ENCODE measurements around the gene SERINC4. TPM values are rescaled to one million over a fixed set of nuclear protein-coding genes. Genes with fewer than 3 reads are reported as not detected.
"Not testable (repeated sequence)": the region's sequence is repeated elsewhere in the genome, so short reads cannot be mapped to it uniquely, and the experiment has no call there.

SERINC4 gene
- total RNA-seq, 2 experiments from 2014 or later = 0.15 to 0.18 TPM

DNA sequence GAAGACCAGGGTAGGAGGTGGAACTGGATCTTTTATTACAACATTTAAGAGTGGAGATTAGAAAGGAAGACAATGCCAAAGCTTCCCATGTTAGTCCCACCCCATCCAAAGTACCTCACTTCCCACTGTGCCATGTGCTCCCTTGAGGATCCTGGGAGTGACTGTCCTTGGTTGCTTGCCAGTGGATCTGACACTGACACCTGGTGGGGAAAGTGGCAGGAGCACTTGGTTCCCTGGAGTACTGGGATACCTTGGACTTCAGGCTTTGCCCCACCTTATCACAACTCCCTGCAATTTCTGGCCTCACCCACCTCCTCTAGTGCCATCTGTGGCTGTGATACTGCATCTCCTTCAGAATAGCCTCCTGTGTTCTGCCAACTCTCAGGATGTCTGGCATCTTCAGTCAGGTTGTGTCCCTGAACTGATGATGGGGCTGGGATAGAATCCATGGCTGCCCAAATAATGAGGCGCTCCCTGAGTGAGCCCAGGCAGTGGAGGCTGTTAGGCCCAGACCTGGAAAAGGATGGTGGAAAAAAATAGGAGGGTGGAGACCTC is 24.5 kb downstream of the SERINC4 start:
- no peak overlapping the region for H3K4me3 Mint-ChIP-seq
- DNase-seq = no peak
- ChIA-PET CTCF (interaction anchor here (1.7 kb wide), 1 partner anchor 11 kb away, joined by 10 read pairs; no protein-coding TSS in a partner anchor), POLR2A (interaction anchor here (0.6 to 5.0 kb wide), 7 partner anchors 10 to 25 kb away, joined by 3 to 45 read pairs (median 5); partner anchors contain the start of genes HYPK, SERF2 and SERINC4)
- no peaks in the 10 kb centered on the region for H3K9me3 Mint-ChIP-seq
- no peak overlapping the region for H3K27ac Mint-ChIP-seq
- peaks cover 18% of the 10 kb centered on the region for H3K4me1 Mint-ChIP-seq
- H3K27me3 Mint-ChIP-seq = peaks cover 13% of the 10 kb centered on the region
- peaks cover 30% of the 10 kb centered on the region for H3K36me3 Mint-ChIP-seq (ENCODE audit: low read depth)

DNA sequence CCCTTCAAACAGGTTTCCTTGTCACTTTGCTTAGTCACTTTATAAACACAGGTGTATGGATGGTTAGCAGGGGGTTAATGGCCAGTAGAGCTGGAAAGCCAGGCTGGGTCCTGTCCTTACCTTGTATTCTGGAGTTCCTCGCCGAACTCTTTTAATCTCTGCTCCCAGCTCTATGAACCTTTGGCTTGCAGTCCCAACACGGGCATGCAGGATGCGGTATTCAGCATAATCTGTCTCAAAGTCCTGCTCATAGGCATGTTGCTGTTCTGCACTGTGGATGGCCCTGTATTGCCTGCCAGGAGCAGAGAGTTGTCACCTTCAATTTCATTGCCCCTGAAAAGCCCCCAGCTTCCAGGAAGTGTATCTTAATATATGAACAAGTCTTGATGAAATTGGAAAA is 26.0 kb downstream of the SERINC4 start:
- ChIA-PET CTCF (interaction anchor here (0.6 kb wide), 1 partner anchor 12 kb away, joined by 3 read pairs; no protein-coding TSS in a partner anchor), POLR2A (interaction anchor here (0.5 to 1.5 kb wide), 5 partner anchors 18 to 44 kb away, joined by 3 to 4 read pairs (median 3); partner anchors contain the start of genes HYPK and SERF2)
- DNase-seq = no peak
- H3K27ac Mint-ChIP-seq = no peak overlapping the region
- peaks cover 7% of the 10 kb centered on the region for H3K27me3 Mint-ChIP-seq
- no peaks in the 10 kb centered on the region for H3K9me3 Mint-ChIP-seq
- H3K4me1 Mint-ChIP-seq = peaks cover 16% of the 10 kb centered on the region
- no peak overlapping the region for H3K4me3 Mint-ChIP-seq
- H3K36me3 Mint-ChIP-seq (ENCODE audit: low read depth) = peaks cover 41% of the 10 kb centered on the region

DNA sequence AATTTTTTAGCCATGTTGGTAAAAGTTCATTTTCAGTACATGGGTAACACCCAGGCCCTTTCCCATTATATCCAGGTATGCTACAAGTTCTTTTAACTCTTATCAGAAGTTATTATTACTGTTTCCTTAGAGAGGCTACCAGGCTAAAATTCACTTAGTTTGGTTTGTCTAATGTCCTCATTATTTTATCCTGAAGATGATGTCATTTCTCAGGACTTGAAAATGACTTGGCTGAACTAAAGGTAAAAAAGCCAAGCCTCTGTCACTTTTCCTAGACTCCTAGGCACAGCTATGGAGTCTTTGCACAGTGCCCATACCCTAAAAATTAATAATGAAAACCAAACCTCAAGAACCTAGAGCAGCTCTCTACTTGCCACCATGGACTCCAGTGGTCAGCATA is 27.4 kb downstream of the SERINC4 start:
- ChIA-PET CTCF (no interaction called here), POLR2A (interaction anchor here (1.1 to 1.4 kb wide), 2 partner anchors 19 to 27 kb away, joined by 3 read pairs; partner anchors contain the start of gene SERF2)
- DNase-seq = no peak
- H3K9me3 Mint-ChIP-seq = no peaks in the 10 kb centered on the region
- H3K4me3 Mint-ChIP-seq = no peak overlapping the region
- no peak overlapping the region for H3K27ac Mint-ChIP-seq
- H3K36me3 Mint-ChIP-seq (ENCODE audit: low read depth) = peaks cover 51% of the 10 kb centered on the region
- no peaks in the 10 kb centered on the region for H3K27me3 Mint-ChIP-seq
- H3K4me1 Mint-ChIP-seq = peaks cover 10% of the 10 kb centered on the region

DNA sequence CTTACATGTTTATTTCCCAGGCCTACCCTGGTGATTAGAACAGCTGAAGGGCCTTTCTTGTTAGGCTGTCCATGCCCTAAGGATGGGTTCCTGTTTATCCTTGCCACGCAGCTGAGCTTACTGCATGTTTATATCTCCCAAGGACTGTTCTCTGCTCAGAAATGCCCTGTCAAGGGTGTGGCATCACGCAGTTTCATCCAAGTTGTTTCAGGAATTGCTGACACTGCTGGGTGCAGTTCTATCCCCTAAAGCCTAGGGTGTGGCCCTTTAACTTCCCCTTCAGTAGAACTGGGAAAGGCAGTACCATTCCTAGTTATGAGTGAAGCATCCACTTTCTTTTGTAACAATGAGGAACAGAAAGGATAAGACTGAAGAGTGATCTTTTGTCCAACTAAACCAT is 28.2 kb downstream of the SERINC4 start:
- Mint-ChIP-seq H3K36me3 (ENCODE audit: low read depth) (peaks cover 53% of the 10 kb centered on the region), H3K9me3 (no peaks in the 10 kb centered on the region), H3K27me3 (no peaks in the 10 kb centered on the region), H3K4me3 (no peak overlapping the region), H3K4me1 (peaks cover 3% of the 10 kb centered on the region), H3K27ac (no peak overlapping the region)
- ChIA-PET POLR2A (interaction anchor here (1.1 to 1.4 kb wide), 2 partner anchors 18 to 26 kb away, joined by 3 to 4 read pairs; no protein-coding TSS in a partner anchor), CTCF (interaction anchor here (0.6 to 1.2 kb wide), 3 partner anchors 18 to 961 kb away, joined by 3 read pairs; no protein-coding TSS in a partner anchor)
- DNase-seq = no peak

DNA sequence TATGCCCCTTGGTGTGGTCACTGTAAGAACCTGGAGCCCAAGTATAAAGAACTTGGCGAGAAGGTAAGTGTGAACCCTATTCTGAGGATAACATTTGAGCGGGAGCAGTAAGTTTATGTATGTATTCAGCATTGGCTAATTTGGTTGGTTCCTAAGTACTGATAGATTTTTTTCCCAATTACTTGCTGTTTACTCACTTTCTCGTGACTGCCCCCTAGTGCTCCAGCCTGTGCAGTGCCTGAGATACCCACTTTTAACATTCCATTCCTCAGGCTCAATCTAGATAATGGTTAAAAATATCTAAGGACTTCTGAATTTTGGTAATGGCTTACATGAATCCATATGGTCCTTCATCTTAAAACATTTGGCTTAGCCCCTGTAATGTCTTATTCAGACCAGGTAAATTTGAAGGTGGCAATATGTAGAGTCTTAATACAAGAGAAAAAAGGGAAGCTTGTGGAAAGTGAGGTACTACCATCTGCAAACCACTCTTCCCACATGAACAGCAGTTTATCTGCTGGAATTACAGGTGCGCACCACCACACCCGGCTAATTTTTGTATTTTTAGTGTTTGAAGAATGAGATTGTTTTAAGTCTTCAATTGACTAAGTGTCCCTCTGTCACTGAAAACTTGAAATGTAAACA is 30.3 kb downstream of the SERINC4 start:
- peak; percentile 59 for DNase-seq
- H3K36me3 Mint-ChIP-seq (ENCODE audit: low read depth) = peaks cover 70% of the 10 kb centered on the region
- no peak overlapping the region for H3K4me3 Mint-ChIP-seq
- POLR2A ChIA-PET = interaction anchor here (0.8 kb wide), 1 partner anchor 23 kb away, joined by 3 read pairs; no protein-coding TSS in a partner anchor
- no peaks in the 10 kb centered on the region for H3K27me3 Mint-ChIP-seq
- H3K9me3 Mint-ChIP-seq = no peaks in the 10 kb centered on the region
- H3K4me1 Mint-ChIP-seq = peaks cover 1% of the 10 kb centered on the region
- H3K27ac Mint-ChIP-seq = no peak overlapping the region
- CTCF ChIA-PET = interaction anchor here (1.0 to 1.6 kb wide), 9 partner anchors 14 to 329 kb away, joined by 3 to 5 read pairs (median 4); partner anchors contain the start of genes HYPK and PDIA3

DNA sequence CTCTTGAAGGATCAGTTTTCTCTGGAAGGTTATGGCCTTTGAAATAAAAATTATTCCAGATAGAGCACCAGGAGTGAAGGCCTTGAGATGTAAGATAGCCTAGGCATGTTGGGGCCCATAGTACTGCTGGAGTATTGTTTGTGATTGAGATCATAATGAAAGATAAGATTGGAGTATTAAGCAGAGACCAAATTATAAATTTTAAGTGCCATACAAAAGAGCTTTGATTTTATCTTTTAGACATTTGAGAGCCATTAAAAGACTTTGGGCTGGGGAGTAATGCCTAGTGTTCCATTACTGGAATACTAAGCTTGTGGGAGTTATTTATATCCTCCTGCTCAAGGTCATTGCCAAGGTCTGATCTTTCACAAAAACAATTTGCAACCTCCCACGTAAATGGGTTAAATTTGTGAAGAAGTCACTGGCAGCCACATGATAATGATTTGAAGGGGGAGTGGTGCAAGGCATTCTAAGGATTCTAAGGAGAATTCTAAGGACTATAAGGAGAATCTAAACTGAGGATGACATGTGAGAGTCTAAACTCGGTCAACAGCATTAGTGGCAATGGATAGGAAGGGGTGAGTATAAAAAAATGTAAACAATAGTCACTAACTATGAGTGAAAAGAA is 36.1 kb downstream of the SERINC4 start:
- Mint-ChIP-seq H3K36me3 (ENCODE audit: low read depth) (peaks cover 65% of the 10 kb centered on the region), H3K27me3 (no peaks in the 10 kb centered on the region), H3K27ac (no peak overlapping the region), H3K4me3 (no peak overlapping the region), H3K4me1 (no peaks in the 10 kb centered on the region), H3K9me3 (no peaks in the 10 kb centered on the region)
- POLR2A ChIA-PET = interaction anchor here (1.6 kb wide), 1 partner anchor 13 kb away, joined by 7 read pairs; the partner anchor contains the start of gene ELL3
- DNase-seq = no peak
- CTCF ChIA-PET = no interaction called here

DNA sequence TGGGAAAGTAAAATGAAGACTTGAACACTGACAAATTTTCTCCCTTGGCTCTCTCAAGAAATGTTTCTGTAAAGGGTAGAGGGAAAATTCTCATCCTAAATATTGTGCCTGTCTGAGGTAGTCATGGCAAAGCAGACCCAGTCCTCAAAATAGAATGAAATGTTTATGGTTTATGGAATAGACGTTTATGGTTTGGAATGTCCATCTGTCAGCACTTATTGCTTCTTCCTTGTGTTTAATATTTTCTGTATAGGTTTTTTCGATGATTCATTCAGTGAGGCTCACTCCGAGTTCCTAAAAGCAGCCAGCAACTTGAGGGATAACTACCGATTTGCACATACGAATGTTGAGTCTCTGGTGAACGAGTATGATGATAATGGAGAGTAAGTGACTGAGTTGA is 37.2 kb downstream of the SERINC4 start:
- no peak for DNase-seq
- no peak overlapping the region for H3K4me3 Mint-ChIP-seq
- H3K4me1 Mint-ChIP-seq = no peaks in the 10 kb centered on the region
- POLR2A ChIA-PET = no interaction called here
- H3K9me3 Mint-ChIP-seq = no peaks in the 10 kb centered on the region
- H3K27me3 Mint-ChIP-seq = no peaks in the 10 kb centered on the region
- CTCF ChIA-PET = no interaction called here
- H3K27ac Mint-ChIP-seq = no peak overlapping the region
- peaks cover 62% of the 10 kb centered on the region for H3K36me3 Mint-ChIP-seq (ENCODE audit: low read depth)

DNA sequence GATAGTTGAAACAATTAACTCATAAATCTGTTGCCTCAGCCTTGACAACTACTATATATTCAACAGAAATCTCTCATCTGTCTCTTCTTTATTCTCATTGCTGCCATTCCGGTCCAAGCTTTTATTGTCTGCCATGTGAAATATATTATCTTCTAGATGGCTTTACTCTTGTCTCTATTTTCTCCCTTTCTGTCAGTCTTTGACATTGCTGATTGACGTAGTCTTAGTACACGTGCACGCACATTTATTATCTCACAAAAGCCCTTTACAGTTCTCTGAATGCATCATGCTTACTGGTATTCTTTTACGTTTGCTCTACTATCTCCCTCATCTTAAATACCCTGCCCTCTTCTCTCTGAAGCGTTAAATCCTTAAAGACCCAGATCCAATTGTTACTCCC is 48.1 kb downstream of the SERINC4 start:
- H3K27me3 Mint-ChIP-seq = no peaks in the 10 kb centered on the region
- peaks cover 54% of the 10 kb centered on the region for H3K36me3 Mint-ChIP-seq (ENCODE audit: low read depth)
- ChIA-PET POLR2A (no interaction called here), CTCF (interaction anchor here (1.3 kb wide), 1 partner anchor 25 kb away, joined by 4 read pairs; the partner anchor contains the start of gene ELL3)
- no peak overlapping the region for H3K4me3 Mint-ChIP-seq
- DNase-seq = no peak
- no peaks in the 10 kb centered on the region for H3K9me3 Mint-ChIP-seq
- peak overlapping the region; percentile 4 for H3K27ac Mint-ChIP-seq
- H3K4me1 Mint-ChIP-seq = peaks cover 40% of the 10 kb centered on the region

DNA sequence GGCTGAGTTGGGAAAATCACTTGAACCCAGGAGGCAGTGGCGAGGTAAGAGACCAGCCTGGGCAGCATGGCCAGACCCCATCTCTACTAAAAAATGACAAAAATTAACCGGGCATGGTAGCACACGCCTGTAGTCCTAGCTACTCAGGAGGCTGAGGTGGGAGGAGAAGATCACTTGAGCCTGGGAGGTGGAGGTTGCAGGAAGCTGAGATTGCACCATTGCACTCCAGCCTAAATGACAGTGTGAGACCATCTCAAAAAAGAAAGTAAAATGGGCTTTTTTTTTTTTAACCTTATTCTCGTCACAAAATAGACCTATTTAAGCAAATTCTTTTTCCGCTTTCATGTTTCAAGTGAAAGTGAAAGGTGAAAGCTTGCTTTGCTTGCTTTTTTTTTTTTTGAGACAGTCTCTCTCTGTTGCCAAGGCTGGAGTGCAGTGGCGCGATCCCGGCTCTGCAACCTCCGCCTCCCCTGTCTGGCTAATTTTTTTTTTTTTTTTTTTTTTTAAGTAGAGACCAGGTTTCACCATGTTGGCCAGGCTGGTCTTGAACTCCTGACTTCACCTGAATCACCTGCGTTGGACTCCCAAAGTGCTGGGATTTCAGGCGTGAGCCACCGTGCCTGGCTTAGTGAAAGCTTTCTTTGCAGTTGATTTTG is 50.2 kb downstream of the SERINC4 start:
- Mint-ChIP-seq H3K27me3 (no peaks in the 10 kb centered on the region), H3K27ac (peak overlapping the region; percentile 83), H3K9me3 (no peaks in the 10 kb centered on the region), H3K4me1 (peaks cover 43% of the 10 kb centered on the region), H3K4me3 (peak overlapping the region; percentile 56), H3K36me3 (ENCODE audit: low read depth) (peaks cover 40% of the 10 kb centered on the region)
- ChIA-PET POLR2A (interaction anchor here (0.6 to 2.3 kb wide), 7 partner anchors 24 to 783 kb away, joined by 3 to 16 read pairs (median 4); partner anchors contain the start of genes ELL3, HYPK, MFAP1 and SERINC4), CTCF (interaction anchor here (0.6 to 0.8 kb wide), 4 partner anchors 19 to 404 kb away, joined by 3 to 5 read pairs (median 3); no protein-coding TSS in a partner anchor)
- DNase-seq = peak; percentile 60

DNA sequence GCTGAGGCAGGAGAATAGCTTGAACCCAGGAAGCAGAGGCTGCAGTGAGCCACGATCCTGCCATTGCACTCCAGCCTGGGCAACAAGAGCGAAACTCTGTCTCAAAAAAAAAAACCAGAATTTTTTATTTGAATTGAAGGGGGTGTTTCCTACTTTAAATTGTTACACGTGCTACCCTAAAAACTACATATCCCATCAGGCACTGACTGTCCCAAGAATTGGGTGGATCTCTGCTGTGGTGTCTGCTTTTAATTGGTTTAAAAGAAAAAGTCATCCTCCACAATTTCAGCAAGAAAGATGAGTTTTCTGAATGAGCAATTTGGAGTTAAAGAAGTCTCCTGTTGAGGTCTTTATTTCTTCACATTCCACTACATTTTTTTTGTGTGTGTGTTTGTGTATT is 51.6 kb downstream of the SERINC4 start:
- no peak for DNase-seq
- no peaks in the 10 kb centered on the region for H3K27me3 Mint-ChIP-seq
- no peaks in the 10 kb centered on the region for H3K9me3 Mint-ChIP-seq
- peak overlapping the region; percentile 27 for H3K27ac Mint-ChIP-seq
- CTCF ChIA-PET = no interaction called here
- POLR2A ChIA-PET = no interaction called here
- peaks cover 44% of the 10 kb centered on the region for H3K4me1 Mint-ChIP-seq
- peaks cover 29% of the 10 kb centered on the region for H3K36me3 Mint-ChIP-seq (ENCODE audit: low read depth)
- peak overlapping the region; percentile 94 for H3K4me3 Mint-ChIP-seq

DNA sequence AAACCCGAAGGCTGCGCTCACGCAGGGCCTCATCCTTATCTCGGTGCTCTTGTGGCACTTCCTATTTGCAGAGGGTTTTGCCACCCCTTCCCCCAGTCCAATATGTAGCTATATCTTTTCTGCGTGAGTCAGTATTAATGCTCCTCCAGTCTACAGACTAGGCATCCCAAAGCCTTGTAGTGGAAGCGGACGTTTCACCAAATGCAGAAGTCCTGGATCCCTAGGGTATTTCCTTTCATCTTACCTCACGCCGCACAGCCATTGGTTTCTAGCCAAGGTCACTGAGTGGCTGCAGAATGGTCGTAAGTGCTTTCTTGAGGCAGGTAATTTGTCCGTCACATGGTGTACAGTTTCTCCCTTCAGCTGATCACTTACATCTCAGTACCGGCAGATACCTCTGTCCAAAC is 53.1 kb downstream of the SERINC4 start:
- CTCF ChIA-PET = interaction anchor here (1.4 kb wide), 1 partner anchor 24 kb away, joined by 4 read pairs; no protein-coding TSS in a partner anchor
- not testable (repeated sequence) for H3K27me3 Mint-ChIP-seq, DNase-seq, H3K9me3 Mint-ChIP-seq
- POLR2A ChIA-PET = interaction anchor here (0.7 to 2.6 kb wide), 8 partner anchors 30 to 1139 kb away, joined by 3 to 15 read pairs (median 6); partner anchors contain the start of genes ELL3, MFAP1, SERF2 and WDR76
- Mint-ChIP-seq H3K4me1 (peaks cover 37% of the 10 kb centered on the region), H3K4me3 (peak overlapping the region; percentile 94), H3K36me3 (ENCODE audit: low read depth) (peaks cover 20% of the 10 kb centered on the region), H3K27ac (peak overlapping the region; percentile 91)

DNA sequence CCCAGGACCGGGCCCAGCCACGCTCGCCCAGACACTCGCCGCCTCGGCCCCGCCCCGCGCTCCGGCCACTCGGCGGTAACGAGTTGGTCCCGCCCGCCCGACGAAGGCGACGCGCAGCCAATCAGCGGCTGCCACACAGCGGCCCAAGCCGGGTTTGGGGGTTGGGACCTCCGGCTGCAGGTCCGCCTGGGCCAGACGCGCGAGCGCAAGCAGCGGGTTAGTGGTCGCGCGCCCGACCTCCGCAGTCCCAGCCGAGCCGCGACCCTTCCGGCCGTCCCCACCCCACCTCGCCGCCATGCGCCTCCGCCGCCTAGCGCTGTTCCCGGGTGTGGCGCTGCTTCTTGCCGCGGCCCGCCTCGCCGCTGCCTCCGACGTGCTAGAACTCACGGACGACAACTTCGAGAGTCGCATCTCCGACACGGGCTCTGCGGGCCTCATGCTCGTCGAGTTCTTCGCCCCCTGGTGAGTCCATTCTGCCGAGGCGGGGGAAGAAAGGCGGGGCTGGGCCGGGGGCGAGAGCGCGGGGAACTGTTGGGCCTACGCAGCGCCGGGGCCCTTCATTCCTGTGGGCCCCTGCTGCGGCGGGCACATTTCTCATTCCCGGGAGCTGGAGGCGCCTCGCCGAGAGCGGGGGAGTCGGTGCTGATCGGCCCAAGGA is 53.6 kb downstream of the SERINC4 start, which contains the start of gene PDIA3:
Gene PDIA3 (plus strand): TSS at position 194 of the 658 bp plus-strand sequence. CDS start 102 bp downstream, at position 296.
- Mint-ChIP-seq H3K36me3 (ENCODE audit: low read depth) (peaks cover 15% of the 10 kb centered on the region), H3K4me3 (peak within 1 kb of the TSS; percentile 94), H3K4me1 (peaks cover 32% of the 10 kb centered on the region), H3K27ac (peak within 1 kb of the TSS; percentile 91)
- peak; percentile 89 for DNase-seq
- H3K9me3 Mint-ChIP-seq, H3K27me3 Mint-ChIP-seq: not testable (repeated sequence)
- CTCF ChIA-PET = interaction anchor here (0.9 to 1.4 kb wide), 5 partner anchors 23 to 521 kb away, joined by 3 to 4 read pairs (median 3); no protein-coding TSS in a partner anchor
- POLR2A ChIA-PET = interaction anchor here (0.7 to 2.6 kb wide), 16 partner anchors 9 to 1138 kb away, joined by 3 to 15 read pairs (median 4); partner anchors contain the start of genes ELL3, HYPK, MFAP1 and SERF2

Measured in activated CD4-positive, alpha-beta memory T cell treated with anti-CD3 and anti-CD28 coated beads, Interleukin-2, amount 10 ng/mL, durations not matched to agents 7 days and 5 days (primary cell).